ENCODE measurements around the gene LAMA2.
"Not testable (repeated sequence)": the region's sequence is repeated elsewhere in the genome, so short reads cannot be mapped to it uniquely, and the experiment has no call there.

Gene LAMA2

GRCh38 chr6:129133770-129134192 is 250.8 kb downstream of the LAMA2 start:
- DNase-seq = no peak

GRCh38 chr6:129134535-129134934 is 251.6 kb downstream of the LAMA2 start:
- DNase-seq = no peak

DNA sequence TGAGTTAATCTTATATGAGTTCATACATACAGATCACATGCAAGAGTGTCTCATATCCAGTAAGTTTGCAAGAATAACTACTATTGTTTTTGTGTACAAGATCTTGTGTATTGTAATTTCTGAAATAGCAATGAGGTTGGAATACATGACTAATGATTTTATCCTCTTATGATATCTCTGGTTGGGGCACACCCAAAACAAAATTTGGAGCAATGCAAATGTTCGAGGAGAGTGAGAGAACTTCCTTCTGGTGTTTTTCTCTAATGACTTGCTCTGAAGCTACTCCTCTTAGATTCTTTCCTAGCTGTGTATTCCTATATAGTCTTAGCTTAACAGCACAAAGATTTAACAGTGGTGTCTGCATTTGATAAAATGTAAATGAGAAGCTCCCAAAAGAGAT is 252.5 kb downstream of the LAMA2 start:
- no peak for DNase-seq

GRCh38 chr6:129136751-129137150 is 253.8 kb downstream of the LAMA2 start:
- no peak for DNase-seq

- no peak for DNase-seq
Measured at GRCh38 chr6:129138739-129139405, 255.9 kb downstream of the LAMA2 start.

DNA sequence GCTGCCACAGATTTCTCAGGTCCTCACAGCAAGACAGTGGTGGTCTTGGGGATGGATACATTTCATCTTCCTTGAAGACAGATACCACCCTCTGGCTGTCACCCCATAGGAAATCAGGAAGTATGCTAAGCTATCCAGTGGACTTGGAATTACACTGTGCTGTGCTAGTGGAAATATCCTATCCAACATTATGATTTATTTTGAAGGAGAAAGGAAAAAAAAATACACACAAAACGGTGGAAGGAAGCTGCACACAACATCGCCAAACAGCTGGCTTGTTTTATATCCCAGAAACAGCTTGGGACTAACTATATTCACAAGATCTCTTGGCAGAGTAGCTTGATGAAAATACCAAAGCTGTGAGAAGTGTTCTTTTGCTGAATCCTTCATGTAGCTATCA is 257.6 kb downstream of the LAMA2 start:
- no peak for DNase-seq

GRCh38 chr6:129141499-129141898 is 258.6 kb downstream of the LAMA2 start:
- DNase-seq = no peak

DNA sequence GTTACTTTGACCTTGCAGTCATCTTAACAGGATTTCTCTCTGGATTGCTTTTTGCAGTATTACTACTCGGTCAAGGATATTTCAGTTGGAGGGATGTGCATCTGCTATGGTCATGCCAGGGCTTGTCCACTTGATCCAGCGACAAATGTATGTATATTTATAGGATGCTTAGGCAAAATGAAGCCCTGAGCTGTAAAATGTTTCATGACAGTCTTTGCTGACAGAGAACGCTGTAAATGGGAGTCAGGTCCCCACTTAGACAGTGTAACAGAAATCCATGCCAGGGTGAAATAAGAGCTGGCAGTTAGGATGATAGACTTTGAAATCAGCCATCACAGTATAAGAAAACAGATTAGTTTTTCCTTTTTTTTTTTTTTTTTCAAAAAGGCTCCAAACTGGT is 264.0 kb downstream of the LAMA2 start:
- DNase-seq = no peak

DNA sequence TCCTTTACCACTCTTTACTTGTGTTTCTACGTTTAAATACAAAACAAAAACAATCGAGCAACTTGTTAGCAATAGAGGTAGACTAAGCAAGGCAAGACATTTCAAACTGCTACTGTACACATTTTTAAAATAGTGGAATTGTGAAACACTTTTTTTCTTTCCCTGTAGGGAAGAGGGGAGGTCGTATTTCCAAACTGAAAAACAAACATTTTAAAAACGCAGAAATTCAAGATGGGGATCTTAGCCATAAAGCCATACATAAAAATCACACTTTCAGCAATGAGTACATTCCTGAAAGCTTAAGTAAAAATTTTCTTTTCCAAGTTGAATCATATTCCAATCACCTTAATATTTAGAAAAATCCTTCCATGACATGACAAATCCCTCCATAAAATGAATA is 267.6 kb downstream of the LAMA2 start:
- DNase-seq = no peak

GRCh38 chr6:129153257-129153656 is 270.3 kb downstream of the LAMA2 start:
- DNase-seq = no peak

- DNase-seq = not testable (repeated sequence)
Measured at GRCh38 chr6:129159242-129159641, 276.3 kb downstream of the LAMA2 start.

GRCh38 chr6:129162605-129163004 is 279.7 kb downstream of the LAMA2 start:
- no peak for DNase-seq

DNA sequence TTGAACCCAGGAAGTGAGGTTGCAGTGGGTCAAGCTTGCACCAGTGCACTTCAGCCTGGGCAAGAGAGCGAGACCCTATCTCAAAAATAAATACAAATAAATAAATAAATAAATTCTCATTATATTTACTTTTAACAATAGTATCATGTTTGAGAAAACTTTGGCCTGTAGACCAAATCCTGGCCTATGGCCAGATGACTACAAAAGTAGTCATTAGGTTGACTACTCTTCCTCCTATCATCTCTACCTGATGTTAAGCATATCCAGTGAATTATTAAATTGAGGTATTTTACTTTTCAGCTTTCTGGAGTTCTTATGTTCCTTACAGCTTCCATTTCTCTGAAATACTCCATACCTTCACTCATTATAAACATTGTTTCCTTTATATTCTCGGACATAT is 280.6 kb downstream of the LAMA2 start:
- no peak for DNase-seq

GRCh38 chr6:129164032-129164431 is 281.1 kb downstream of the LAMA2 start:
- DNase-seq = no peak

- DNase-seq = not testable (repeated sequence)
Measured at GRCh38 chr6:129172279-129172995, 289.5 kb downstream of the LAMA2 start.

- DNase-seq = no peak
Measured at GRCh38 chr6:129175066-129175465, 292.1 kb downstream of the LAMA2 start.

- no peak for DNase-seq
Measured at GRCh38 chr6:129177801-129178200, 294.9 kb downstream of the LAMA2 start.

DNA sequence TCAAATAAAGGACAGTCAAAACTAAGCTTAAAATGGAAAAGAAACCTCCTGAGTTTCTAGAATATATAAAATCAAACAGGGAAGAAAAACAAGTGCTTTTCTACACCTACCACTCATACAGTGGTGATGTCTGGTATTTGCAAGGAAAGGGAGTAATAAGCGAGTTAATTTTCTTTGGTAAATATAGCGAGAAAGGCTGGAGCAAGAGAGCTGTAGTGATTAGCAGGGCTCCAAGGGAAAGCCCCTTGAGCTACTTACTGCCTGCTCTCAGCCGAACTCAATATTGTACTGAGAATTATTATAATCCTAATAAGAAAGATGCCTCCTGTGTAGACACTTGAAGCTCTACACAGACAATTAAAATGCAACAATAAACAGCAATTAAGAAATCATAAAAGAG is 296.3 kb downstream of the LAMA2 start:
- no peak for DNase-seq

DNA sequence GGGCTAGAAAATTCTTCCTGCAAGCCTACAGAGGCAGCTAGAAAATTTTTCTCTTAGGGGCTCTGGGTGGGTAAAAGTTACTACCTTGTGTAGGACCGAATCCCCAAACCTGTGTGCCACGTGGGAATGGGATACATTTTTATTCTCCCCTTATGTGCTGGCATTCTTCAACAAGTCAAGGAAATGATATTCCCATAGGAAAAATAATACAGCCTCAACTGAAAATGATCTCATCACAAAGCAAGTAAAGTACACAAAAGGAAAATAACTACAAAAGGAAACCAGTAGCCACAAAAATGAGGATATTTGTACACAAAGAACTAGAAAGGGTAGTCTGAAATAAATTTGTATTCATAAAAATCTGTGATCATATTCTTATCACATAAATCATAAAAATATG is 298.1 kb downstream of the LAMA2 start:
- DNase-seq = no peak

GRCh38 chr6:129183187-129183591 is 300.3 kb downstream of the LAMA2 start:
- DNase-seq = no peak

- no peak for DNase-seq
Measured at GRCh38 chr6:129183681-129184301, 300.9 kb downstream of the LAMA2 start.

DNA sequence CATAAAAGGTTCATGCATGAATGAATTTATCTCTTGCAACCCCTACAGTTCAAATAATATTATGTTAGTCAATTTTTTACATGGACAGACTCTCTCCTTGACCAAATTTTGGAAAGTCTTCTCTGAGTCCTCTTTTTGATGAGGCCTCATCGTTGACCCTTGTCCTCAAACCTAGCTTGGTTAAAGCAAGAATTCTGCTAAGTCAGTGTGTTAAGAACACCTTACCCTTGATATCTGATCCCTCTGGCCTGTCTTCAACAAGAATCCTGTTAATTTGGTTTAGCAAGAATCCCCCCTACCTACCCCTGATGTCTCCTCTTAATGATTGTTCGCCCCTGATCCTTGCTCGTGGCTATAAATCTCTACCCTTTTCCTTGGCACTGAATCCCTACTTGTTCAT is 301.4 kb downstream of the LAMA2 start:
- no peak for DNase-seq

DNA sequence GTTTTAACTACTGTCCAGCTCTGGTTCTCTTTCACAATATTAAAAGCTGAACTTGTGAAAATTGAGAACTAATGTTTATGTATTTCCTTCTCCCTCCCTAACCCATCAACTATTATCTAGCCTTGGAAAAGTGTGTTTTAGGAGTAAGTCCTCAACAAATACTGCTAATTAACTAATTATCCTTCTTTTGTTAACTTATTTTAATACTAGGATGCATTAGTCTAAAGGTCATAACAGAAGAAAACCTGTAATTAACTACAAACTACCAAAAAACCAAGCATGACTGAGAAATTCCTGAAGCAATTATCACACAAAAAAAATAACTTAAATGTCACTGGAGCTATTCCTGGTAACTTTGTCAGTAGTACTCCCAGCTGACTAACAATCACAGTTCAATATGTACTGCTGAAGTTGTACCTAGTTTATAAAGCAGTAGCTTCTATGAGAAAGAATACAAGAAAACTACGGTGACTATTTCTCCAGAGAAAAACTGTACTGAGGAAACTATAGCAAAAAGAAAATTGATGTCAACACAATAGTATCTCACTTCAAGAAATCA is 301.9 kb downstream of the LAMA2 start:
- DNase-seq = no peak

- no peak for DNase-seq
Measured at GRCh38 chr6:129186988-129187387, 304.1 kb downstream of the LAMA2 start.

Data from DMS 273 treated with DMSO at 0.1 percent for 48 hours (cell line).